Breast epithelium (tissue), 4 donors: Measurements from ENCODE around the gene MPZL2. TPM values are rescaled to one million over a fixed set of nuclear protein-coding genes. Genes with fewer than 3 reads are reported as not detected.

Experiments
- DNase-seq, 2 donors: peaks; one replicate each; pipeline ENCODE4 v3.0.0-alpha.2; 2019; ENCODE audit warnings: low spot score in 2 of 2
- H3K27ac ChIP-seq, 2 donors: fragments of 200-600 bp; sonication (generic) in 1 of 2; one replicate each; pipeline ENCODE4 v1.5.1; 2016 to 2019; ENCODE audit warnings: mild to moderate bottlenecking in 1 of 2
- H3K27me3 ChIP-seq, 2 donors: fragments of 200-600 bp; sonication (generic) in 1 of 2; one replicate each; pipeline versions ENCODE4 v1.5.1 to v1.6.0; 2017 to 2019; ENCODE audit warnings: control low read depth in 1 of 2, mild to moderate bottlenecking in 1 of 2
- H3K36me3 ChIP-seq: fragments of 200-600 bp; one replicate; pipeline ENCODE4 v1.5.1; 2019
- H3K4me1 ChIP-seq, 2 donors: fragments of 200-600 bp; sonication (generic); one replicate each; pipeline ENCODE4 v1.5.1; 2016 to 2019; ENCODE audit warnings: control low read depth in 1 of 2
- H3K4me3 ChIP-seq, 3 donors: fragments of 200-600 bp; sonication (generic); 1 replicate in 2 of 3; 2 replicates in 1 of 3; pipeline ENCODE4 v1.5.1; 2016 to 2019; ENCODE audit warnings: mild to moderate bottlenecking in 3 of 3, moderate library complexity in 2 of 3
- H3K9me3 ChIP-seq, 2 donors: fragments of 200-600 bp; sonication (generic) in 1 of 2; one replicate each; pipeline ENCODE4 v1.5.1; 2016 to 2019; ENCODE audit warnings: control low read depth in 1 of 2
- POLR2A ChIP-seq: fragments of 450-650 bp; IDR thresholded peaks from one replicate; pipeline ENCODE4 v1.6.1; 2016; ENCODE audit warnings: antibody characterized with exemption, mild to moderate bottlenecking, moderate library complexity
- POLR2AphosphoS5 ChIP-seq, 3 donors: sonication (generic); formaldehyde crosslinking; IDR thresholded peaks; one replicate each; pipeline ENCODE4 v1.6.1; 2017; ENCODE audit warnings: antibody characterized with exemption in 3 of 3
- intact Hi-C: fragments of 100-400 bp; cut with DNase I; formaldehyde crosslinking; loops from one replicate; pipeline ENCODE4 v1.15.1; 2023; ENCODE audit warnings: low total_unique reads
- total RNA-seq, 3 donors: library from RNA; depleted of rRNA; stranded (reverse); fragments of >200 nt; gene quantifications; one replicate each; pipeline ENCODE4 v1.1.0, GENCODE V29; 2016
- TF ChIP-seq, protein P1 (sequence below), 3 donors: fragments of 450-650 bp; IDR thresholded peaks; one replicate each; pipeline ENCODE4 v1.5.1; 2016 to 2017; ENCODE audit warnings: antibody characterized with exemption in 3 of 3, mild to moderate bottlenecking in 3 of 3, moderate library complexity in 3 of 3

MPZL2 gene
- total RNA-seq, 3 donors from 2014 or later, result 4.6 to 73.1 (median 70.7) TPM

- Histone ChIP-seq H3K9me3 (no peaks in the 10 kb centered on the region), H3K27me3 (no peaks in the 10 kb centered on the region), H3K4me1 (no peaks in the 10 kb centered on the region), H3K36me3 (no peaks in the 10 kb centered on the region), H3K4me3 (no peak overlapping the region), H3K27ac (no peak overlapping the region)
- DNase-seq, result no peak
- intact Hi-C loops, result loop anchor here (10.0 kb wide), 1 partner anchor 1190 kb away; no protein-coding TSS in a partner anchor
- TF ChIP-seq POLR2AphosphoS5 (IDR thresholded peaks at IDR 0.05) (no peak), POLR2A (no peak)
- TF ChIP-seq, protein P1, sequence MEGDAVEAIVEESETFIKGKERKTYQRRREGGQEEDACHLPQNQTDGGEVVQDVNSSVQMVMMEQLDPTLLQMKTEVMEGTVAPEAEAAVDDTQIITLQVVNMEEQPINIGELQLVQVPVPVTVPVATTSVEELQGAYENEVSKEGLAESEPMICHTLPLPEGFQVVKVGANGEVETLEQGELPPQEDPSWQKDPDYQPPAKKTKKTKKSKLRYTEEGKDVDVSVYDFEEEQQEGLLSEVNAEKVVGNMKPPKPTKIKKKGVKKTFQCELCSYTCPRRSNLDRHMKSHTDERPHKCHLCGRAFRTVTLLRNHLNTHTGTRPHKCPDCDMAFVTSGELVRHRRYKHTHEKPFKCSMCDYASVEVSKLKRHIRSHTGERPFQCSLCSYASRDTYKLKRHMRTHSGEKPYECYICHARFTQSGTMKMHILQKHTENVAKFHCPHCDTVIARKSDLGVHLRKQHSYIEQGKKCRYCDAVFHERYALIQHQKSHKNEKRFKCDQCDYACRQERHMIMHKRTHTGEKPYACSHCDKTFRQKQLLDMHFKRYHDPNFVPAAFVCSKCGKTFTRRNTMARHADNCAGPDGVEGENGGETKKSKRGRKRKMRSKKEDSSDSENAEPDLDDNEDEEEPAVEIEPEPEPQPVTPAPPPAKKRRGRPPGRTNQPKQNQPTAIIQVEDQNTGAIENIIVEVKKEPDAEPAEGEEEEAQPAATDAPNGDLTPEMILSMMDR (IDR thresholded peaks at IDR 0.05), result no peak
Measured at GRCh38 chr11:118215262-118215661, 48.8 kb downstream of the MPZL2 start.

DNA sequence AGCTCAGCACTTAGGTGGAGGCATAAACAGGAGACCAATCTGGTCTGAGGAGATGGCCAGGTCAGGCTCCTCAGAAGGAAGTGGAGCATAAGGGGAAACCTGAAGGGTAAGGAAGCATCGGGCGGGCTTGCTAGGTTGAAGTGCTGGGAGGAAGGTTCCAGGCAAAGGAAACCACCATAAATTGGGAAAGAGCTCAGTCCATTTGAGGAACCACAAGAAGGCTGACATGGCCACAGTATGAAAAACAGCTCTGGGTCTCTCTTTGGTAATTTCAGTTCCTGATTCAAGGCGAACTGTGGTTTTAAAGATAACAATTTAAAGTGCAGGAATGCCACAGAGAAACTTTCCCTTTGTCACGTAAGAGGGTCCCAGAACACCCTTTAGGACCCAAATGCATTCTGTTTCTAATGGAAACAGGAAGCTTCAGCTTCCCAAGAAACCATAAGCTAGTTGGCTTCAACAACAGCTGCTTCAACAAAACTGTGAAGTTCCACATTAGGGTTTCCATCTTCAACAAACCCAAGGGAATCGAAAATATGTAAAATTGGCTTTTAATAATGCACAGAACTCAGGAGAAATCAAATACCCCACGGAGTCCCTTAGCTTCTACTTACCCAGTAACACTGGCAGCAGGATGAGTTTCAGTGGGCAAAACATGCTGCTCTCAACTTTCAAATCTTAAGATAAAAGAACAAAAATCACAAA, 49.7 kb downstream of the MPZL2 start:
- DNase-seq, result no peak
- Histone ChIP-seq H3K4me1 (no peaks in the 10 kb centered on the region), H3K27ac (no peak overlapping the region), H3K27me3 (no peaks in the 10 kb centered on the region), H3K9me3 (no peaks in the 10 kb centered on the region), H3K36me3 (no peaks in the 10 kb centered on the region), H3K4me3 (no peak overlapping the region)
- intact Hi-C loops, result loop anchor here (10.0 kb wide), 1 partner anchor 1190 kb away; no protein-coding TSS in a partner anchor
- TF ChIP-seq, protein P1 (IDR thresholded peaks at IDR 0.05), result no peak
- no peak for TF ChIP-seq POLR2AphosphoS5 (IDR thresholded peaks at IDR 0.05)
- TF ChIP-seq POLR2A, result no peak

DNA sequence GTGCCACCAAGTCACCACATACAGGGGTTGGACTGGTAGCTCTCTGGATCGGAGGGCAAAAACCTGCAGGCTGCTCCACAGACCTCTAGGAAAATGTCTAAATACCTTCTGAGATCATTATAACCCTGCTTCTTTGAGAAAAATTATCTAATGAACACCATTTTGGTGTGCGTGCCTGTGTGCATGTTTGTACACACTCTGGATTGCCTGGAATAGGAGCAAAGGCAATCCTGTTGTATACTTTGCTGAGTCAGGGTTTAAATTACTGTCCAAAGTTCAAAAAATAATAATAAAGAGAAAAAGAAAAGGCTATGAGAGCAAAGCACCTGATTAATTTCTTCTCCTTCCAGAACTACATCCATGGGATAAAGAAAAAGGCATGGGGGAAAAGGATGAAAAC, 50.3 kb downstream of the MPZL2 start:
- H3K36me3 ChIP-seq, result no peaks in the 10 kb centered on the region
- TF ChIP-seq, protein P1 (IDR thresholded peaks at IDR 0.05), result no peak
- TF ChIP-seq POLR2AphosphoS5 (IDR thresholded peaks at IDR 0.05) (no peak), POLR2A (no peak)
- DNase-seq, result no peak
- H3K27me3 ChIP-seq, result no peaks in the 10 kb centered on the region
- no peak overlapping the region for H3K4me3 ChIP-seq
- H3K9me3 ChIP-seq, result no peaks in the 10 kb centered on the region
- intact Hi-C loops, result loop anchor here (10.0 kb wide), 1 partner anchor 1191 kb away; no protein-coding TSS in a partner anchor
- H3K4me1 ChIP-seq, result no peaks in the 10 kb centered on the region
- H3K27ac ChIP-seq, result no peak overlapping the region

DNA sequence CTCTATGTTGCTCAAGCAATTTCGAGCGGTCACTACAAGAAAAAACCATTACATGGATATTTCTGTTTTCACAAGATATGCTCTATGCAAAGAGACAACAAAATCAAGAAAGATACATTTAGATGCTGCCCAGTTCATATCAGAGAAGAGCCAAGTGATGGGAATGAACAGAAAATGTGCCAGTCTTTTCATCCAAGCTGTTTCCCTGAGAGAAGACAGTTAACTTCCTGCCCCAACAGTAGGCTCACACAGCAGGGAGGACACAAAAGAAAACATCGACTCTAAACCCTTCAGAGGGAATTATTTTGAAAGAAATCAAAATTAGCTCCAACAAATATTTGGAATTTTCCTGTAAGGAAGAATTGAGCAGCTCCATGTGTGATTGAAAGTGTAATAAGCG, 50.9 kb downstream of the MPZL2 start:
- Histone ChIP-seq H3K27me3 (no peaks in the 10 kb centered on the region), H3K9me3 (no peaks in the 10 kb centered on the region), H3K4me3 (no peak overlapping the region), H3K4me1 (no peaks in the 10 kb centered on the region), H3K27ac (no peak overlapping the region), H3K36me3 (no peaks in the 10 kb centered on the region)
- intact Hi-C loops, result loop anchor here (10.0 kb wide), 1 partner anchor 1192 kb away; no protein-coding TSS in a partner anchor
- no peak for DNase-seq
- TF ChIP-seq POLR2A (no peak), POLR2AphosphoS5 (IDR thresholded peaks at IDR 0.05) (no peak)
- TF ChIP-seq, protein P1 (IDR thresholded peaks at IDR 0.05), result no peak

DNA sequence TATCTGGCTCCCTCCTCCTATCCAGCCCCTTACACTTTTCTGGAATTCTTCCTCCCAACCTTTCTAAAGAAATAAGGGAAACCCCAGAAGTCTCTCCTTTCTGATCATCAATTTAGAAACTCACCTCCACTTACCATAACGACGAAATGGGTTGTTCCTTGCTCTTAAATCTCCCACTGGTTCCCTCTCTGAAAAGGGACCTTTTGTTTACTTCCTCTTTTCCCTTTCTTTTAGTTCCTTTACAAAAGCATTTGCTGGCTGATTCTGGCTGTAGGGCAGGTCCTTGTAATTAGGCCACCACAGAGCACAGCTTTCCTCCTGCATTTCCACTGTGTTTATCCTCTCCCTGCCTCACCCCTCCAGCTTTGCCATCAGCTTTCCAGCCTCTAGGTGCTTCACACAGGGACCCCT, 51.3 kb downstream of the MPZL2 start:
- Histone ChIP-seq H3K4me3 (no peak overlapping the region), H3K36me3 (no peaks in the 10 kb centered on the region), H3K4me1 (no peaks in the 10 kb centered on the region), H3K27me3 (no peaks in the 10 kb centered on the region), H3K27ac (no peak overlapping the region), H3K9me3 (no peaks in the 10 kb centered on the region)
- intact Hi-C loops, result loop anchor here (10.0 kb wide), 1 partner anchor 1192 kb away; no protein-coding TSS in a partner anchor
- no peak for TF ChIP-seq POLR2AphosphoS5 (IDR thresholded peaks at IDR 0.05)
- TF ChIP-seq, protein P1 (IDR thresholded peaks at IDR 0.05), result no peak
- TF ChIP-seq POLR2A, result no peak
- DNase-seq, result no peak
